ENCODE data around the gene CHST3.

The CHST3 gene

GRCh38 chr10:71941318-71941717 is 22.9 kb upstream of the CHST3 start:
- H3K4me1 ChIP-seq (ENCODE audit: low read length) = peaks cover 12% of the 10 kb centered on the region
- H3K9ac ChIP-seq (ENCODE audit: low read length) = no peak overlapping the region
- no peak for TF ChIP-seq EZH2phosphoT487 (IDR thresholded peaks at IDR 0.05; ENCODE audit: low read depth)
- TF ChIP-seq CTCF (IDR thresholded peaks at IDR 0.05; ENCODE audit: low read depth, low read length) = no peak

GRCh38 chr10:71945819-71946474 is 18.2 kb upstream of the CHST3 start:
- TF ChIP-seq EZH2phosphoT487 (IDR thresholded peaks at IDR 0.05; ENCODE audit: low read depth) (no peak), CTCF (IDR thresholded peaks at IDR 0.05; ENCODE audit: low read depth, low read length) (no peak)

More at GRCh38 chr10:71941318-71941717, 22.9 kb upstream of the CHST3 start:
- Histone ChIP-seq H3K4me3 (ENCODE audit: low read length) (no peak overlapping the region), H3K9me3 (ENCODE audit: insufficient read depth, low read length) (no peaks in the 10 kb centered on the region), H3K27me3 (ENCODE audit: low read depth, low read length) (no peaks in the 10 kb centered on the region), H3K36me3 (replicated peaks; ENCODE audit: low read depth, low read length) (peaks cover 8% of the 10 kb centered on the region), H4K20me1 (ENCODE audit: insufficient read depth, low read length) (no peaks in the 10 kb centered on the region), H2AFZ (ENCODE audit: low read depth, low read length) (no peak overlapping the region), H3K27ac (ENCODE audit: low read length) (no peak overlapping the region), H3K79me2 (ENCODE audit: low read length) (no peaks in the 10 kb centered on the region), H3K4me2 (ENCODE audit: low read length) (no peak overlapping the region)

GRCh38 chr10:71946700-71947099 is 17.5 kb upstream of the CHST3 start:
- Histone ChIP-seq H3K9ac (ENCODE audit: low read length) (no peak overlapping the region), H3K36me3 (replicated peaks; ENCODE audit: low read depth, low read length) (no peaks in the 10 kb centered on the region), H2AFZ (ENCODE audit: low read depth, low read length) (no peak overlapping the region), H3K27me3 (ENCODE audit: low read depth, low read length) (no peaks in the 10 kb centered on the region), H3K9me3 (ENCODE audit: insufficient read depth, low read length) (peaks cover 7% of the 10 kb centered on the region; the same call in 1 of the 2 replicates), H3K4me3 (ENCODE audit: low read length) (no peak overlapping the region), H3K79me2 (ENCODE audit: low read length) (no peaks in the 10 kb centered on the region), H3K4me2 (ENCODE audit: low read length) (no peak overlapping the region), H3K4me1 (ENCODE audit: low read length) (no peaks in the 10 kb centered on the region), H4K20me1 (ENCODE audit: insufficient read depth, low read length) (no peaks in the 10 kb centered on the region), H3K27ac (ENCODE audit: low read length) (no peak overlapping the region)
- no peak for TF ChIP-seq CTCF (IDR thresholded peaks at IDR 0.05; ENCODE audit: low read depth, low read length)
- no peak for TF ChIP-seq EZH2phosphoT487 (IDR thresholded peaks at IDR 0.05; ENCODE audit: low read depth)

More at GRCh38 chr10:71945819-71946474, 18.2 kb upstream of the CHST3 start:
- Histone ChIP-seq H3K4me2 (ENCODE audit: low read length) (no peak overlapping the region), H3K9me3 (ENCODE audit: insufficient read depth, low read length) (peaks cover 7% of the 10 kb centered on the region; the same call in 1 of the 2 replicates), H3K4me1 (ENCODE audit: low read length) (no peaks in the 10 kb centered on the region), H3K27me3 (ENCODE audit: low read depth, low read length) (no peaks in the 10 kb centered on the region), H3K27ac (ENCODE audit: low read length) (no peak overlapping the region), H4K20me1 (ENCODE audit: insufficient read depth, low read length) (no peaks in the 10 kb centered on the region), H3K4me3 (ENCODE audit: low read length) (no peak overlapping the region), H3K79me2 (ENCODE audit: low read length) (no peaks in the 10 kb centered on the region), H3K9ac (ENCODE audit: low read length) (no peak overlapping the region), H3K36me3 (replicated peaks; ENCODE audit: low read depth, low read length) (no peaks in the 10 kb centered on the region), H2AFZ (ENCODE audit: low read depth, low read length) (no peak overlapping the region)

- Histone ChIP-seq H3K4me3 (ENCODE audit: low read length) (no peak overlapping the region), H3K4me1 (ENCODE audit: low read length) (no peaks in the 10 kb centered on the region), H3K36me3 (replicated peaks; ENCODE audit: low read depth, low read length) (no peaks in the 10 kb centered on the region), H3K4me2 (ENCODE audit: low read length) (no peak overlapping the region), H3K27ac (ENCODE audit: low read length) (no peak overlapping the region), H3K79me2 (ENCODE audit: low read length) (no peaks in the 10 kb centered on the region), H2AFZ (ENCODE audit: low read depth, low read length) (no peak overlapping the region), H3K9me3 (ENCODE audit: insufficient read depth, low read length) (peaks cover 7% of the 10 kb centered on the region; the same call in 1 of the 2 replicates), H3K9ac (ENCODE audit: low read length) (no peak overlapping the region), H4K20me1 (ENCODE audit: insufficient read depth, low read length) (no peaks in the 10 kb centered on the region), H3K27me3 (ENCODE audit: low read depth, low read length) (no peaks in the 10 kb centered on the region)
- no peak for TF ChIP-seq CTCF (IDR thresholded peaks at IDR 0.05; ENCODE audit: low read depth, low read length)
- TF ChIP-seq EZH2phosphoT487 (IDR thresholded peaks at IDR 0.05; ENCODE audit: low read depth) = no peak
Observed at GRCh38 chr10:71948496-71949067, 15.6 kb upstream of the CHST3 start.

Data from OCI-LY3 (cell line).